GM12878 (cell line): ENCODE measurements around the gene VTCN1. TPM values are rescaled to one million over a fixed set of nuclear protein-coding genes. Genes with fewer than 3 reads are reported as not detected.

Experiments
- BCL3 ChIP-seq: IDR thresholded peaks from 2 replicates; pipeline ENCODE4 v1.6.1; 2011; ENCODE audit warnings: borderline replicate concordance, low read depth, mild to moderate bottlenecking, moderate library complexity, low read length; ENCODE audit not compliant: insufficient read depth, poor library complexity, severe bottlenecking
- CREB1 ChIP-seq: IDR thresholded peaks from 2 replicates; pipeline ENCODE4 v1.6.1; 2012; ENCODE audit warnings: low read depth, mild to moderate bottlenecking, inconsistent platforms
- CTCF ChIP-seq, 3 experiments: IDR thresholded peaks in 2 of 3; conservative IDR thresholded peaks in 1 of 3; 2 replicates each; pipeline ENCODE4 v1.5.1; 2011; ENCODE audit warnings: low read depth in 3 of 3, low read length in 3 of 3, mild to moderate bottlenecking in 3 of 3, control low read depth in 2 of 3, moderate library complexity in 2 of 3, inconsistent platforms in 1 of 3, mixed read lengths in 1 of 3; ENCODE audit not compliant: control insufficient read depth in 2 of 3, insufficient read depth in 1 of 3; ENCODE audit errors: extremely low read depth in 1 of 3
- FOS ChIP-seq: IDR thresholded peaks from 3 replicates; pipeline ENCODE4 v1.6.1; 2011; ENCODE audit warnings: borderline replicate concordance; ENCODE audit not compliant: insufficient read length; ENCODE audit errors: extremely low read depth
- IKZF1 ChIP-seq: fragments of 450-650 bp; conservative IDR thresholded peaks from 2 replicates; pipeline ENCODE4 v1.6.1; 2017; ENCODE audit warnings: antibody characterized with exemption, mild to moderate bottlenecking
- PRDM15 ChIP-seq: fragments of 450-650 bp; formaldehyde crosslinking; IDR thresholded peaks from 2 replicates; pipeline ENCODE4 v1.4.0; 2020; ENCODE audit warnings: mild to moderate bottlenecking, moderate library complexity
- polyA plus RNA-seq, 11 experiments: library from polyadenylated mRNA; depleted of rRNA in 4 of 11; unstranded in 6 of 11; stranded (reverse) in 5 of 11; fragments of >200 nt; fragmentation: Nextera tagmentation in 4 of 11; fragmentation: Illumina TruSeq in 1 of 11; extraction: Ambion mirVana in 4 of 11; extraction: Trizol in 1 of 11; gene quantifications; 1 replicate in 1 of 11; 2 replicates in 10 of 11; pipeline versions ENCODE4 v1.2.1 to v1.2.3, GENCODE V29; 2011 to 2016; ENCODE audit warnings: inconsistent platforms in 2 of 11, missing spikeins in 2 of 11, low read depth in 1 of 11
- total RNA-seq, 4 experiments: library from RNA; depleted of rRNA in 3 of 4; stranded (reverse); fragments of >200 nt in 3 of 4; fragmentation: Illumina TruSeq in 1 of 4; extraction: Trizol in 1 of 4; gene quantifications; 2 replicates each; pipeline versions ENCODE4 v1.2.1 to v1.2.3, GENCODE V29; 2013 to 2021

VTCN1 gene
- total and polyA plus RNA-seq, 10 of the 15 experiments (the other 5 are each of a cell fraction or from before 2014, with no cell fraction given): not detected

GRCh38 chr1:117244971-117245370 is 34.2 kb upstream of the VTCN1 start (continued):
- TF ChIP-seq BCL3 (no peak), IKZF1 (no peak), CREB1 (no peak), PRDM15 (CRISPR knock-in tag) (no peak), FOS (no peak), CTCF (IDR thresholded peaks at IDR 0.05 in 2 of 3, conservative IDR thresholded peaks at IDR 0.05 in 1 of 3; ENCODE audit: control insufficient read depth in 2 of 3, extremely low read depth in 1 of 3, insufficient read depth in 1 of 3, low read depth in 3 of 3, low read length in 3 of 3) (no peak)
